Measurements from ENCODE around the gene VRK2.

The VRK2 gene

DNA sequence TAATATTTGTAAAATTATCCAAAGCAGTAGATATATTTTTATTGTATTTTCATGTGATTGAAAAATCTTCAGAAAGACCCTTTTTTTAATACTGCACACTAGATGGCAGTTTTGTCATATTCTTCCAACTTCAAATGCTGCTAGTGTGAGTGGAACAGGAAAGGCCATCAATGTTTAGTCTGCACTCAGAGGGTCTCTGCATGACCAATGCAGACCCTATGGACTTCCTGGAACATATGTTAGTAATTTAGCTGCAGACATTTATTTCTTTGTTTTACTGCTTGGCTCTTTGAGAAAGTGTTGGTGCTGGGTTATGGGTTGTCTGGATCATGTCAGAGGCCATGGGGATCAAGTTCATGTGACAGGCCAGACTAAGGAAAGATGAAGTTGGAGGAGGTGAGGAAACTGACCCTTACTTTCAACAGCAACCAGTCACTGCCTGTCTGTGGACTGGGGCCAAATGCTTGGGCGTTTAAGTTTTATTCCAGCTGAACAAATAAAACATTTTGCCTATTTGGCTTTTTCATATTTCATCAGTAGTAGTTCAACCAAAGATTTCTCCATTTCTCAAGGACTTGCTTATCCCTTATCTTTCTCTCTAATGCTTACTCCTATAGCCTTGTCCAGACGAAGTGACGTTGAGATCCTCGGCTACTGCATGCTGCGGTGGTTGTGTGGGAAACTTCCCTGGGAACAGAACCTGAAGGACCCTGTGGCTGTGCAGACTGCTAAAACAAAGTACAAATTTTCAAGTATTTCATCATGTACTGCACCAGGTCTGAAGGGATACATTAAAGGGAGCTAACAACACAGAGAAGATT is 84.8 kb downstream of the VRK2 start:
- H3K27me3 ChIP-seq (ENCODE audit: insufficient read depth, poor library complexity, severe bottlenecking), result no peaks in the 10 kb centered on the region
- H3K4me1 ChIP-seq (ENCODE audit: insufficient read depth, poor library complexity, severe bottlenecking), result peaks cover 6% of the 10 kb centered on the region
- TF ChIP-seq, protein P1, sequence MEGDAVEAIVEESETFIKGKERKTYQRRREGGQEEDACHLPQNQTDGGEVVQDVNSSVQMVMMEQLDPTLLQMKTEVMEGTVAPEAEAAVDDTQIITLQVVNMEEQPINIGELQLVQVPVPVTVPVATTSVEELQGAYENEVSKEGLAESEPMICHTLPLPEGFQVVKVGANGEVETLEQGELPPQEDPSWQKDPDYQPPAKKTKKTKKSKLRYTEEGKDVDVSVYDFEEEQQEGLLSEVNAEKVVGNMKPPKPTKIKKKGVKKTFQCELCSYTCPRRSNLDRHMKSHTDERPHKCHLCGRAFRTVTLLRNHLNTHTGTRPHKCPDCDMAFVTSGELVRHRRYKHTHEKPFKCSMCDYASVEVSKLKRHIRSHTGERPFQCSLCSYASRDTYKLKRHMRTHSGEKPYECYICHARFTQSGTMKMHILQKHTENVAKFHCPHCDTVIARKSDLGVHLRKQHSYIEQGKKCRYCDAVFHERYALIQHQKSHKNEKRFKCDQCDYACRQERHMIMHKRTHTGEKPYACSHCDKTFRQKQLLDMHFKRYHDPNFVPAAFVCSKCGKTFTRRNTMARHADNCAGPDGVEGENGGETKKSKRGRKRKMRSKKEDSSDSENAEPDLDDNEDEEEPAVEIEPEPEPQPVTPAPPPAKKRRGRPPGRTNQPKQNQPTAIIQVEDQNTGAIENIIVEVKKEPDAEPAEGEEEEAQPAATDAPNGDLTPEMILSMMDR (IDR thresholded peaks at IDR 0.05; ENCODE audit: poor library complexity, severe bottlenecking), result peak; percentile 43
- H3K4me3 ChIP-seq (ENCODE audit: severe bottlenecking), result no peak overlapping the region
- H3K27ac ChIP-seq (ENCODE audit: poor library complexity, severe bottlenecking), result no peak overlapping the region
- H3K36me3 ChIP-seq (ENCODE audit: low read depth), result peaks cover 28% of the 10 kb centered on the region
- H3K9me3 ChIP-seq (ENCODE audit: severe bottlenecking), result no peaks in the 10 kb centered on the region
- DNase-seq (ENCODE audit: low spot score), result no peak
- no peak for ATAC-seq (ENCODE audit: low read depth)

DNA sequence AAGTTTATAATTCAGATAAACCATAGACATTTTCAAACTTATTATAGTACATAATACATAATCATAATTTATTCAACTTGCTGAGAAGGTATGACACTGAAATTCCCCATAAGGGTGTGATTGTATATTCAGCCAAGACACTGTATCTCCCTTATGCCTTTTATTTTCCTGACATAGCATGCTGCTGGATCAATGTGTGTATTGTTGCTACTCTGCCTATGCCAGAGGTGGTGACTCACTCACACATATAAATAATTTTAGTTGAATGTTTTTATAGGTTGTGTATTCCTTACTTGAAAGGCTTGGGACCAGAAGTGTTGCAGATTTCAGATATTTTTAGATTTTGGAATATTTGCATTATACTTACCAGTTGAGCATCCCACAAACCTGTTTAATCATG is 86.8 kb downstream of the VRK2 start:
- no peak for ATAC-seq (ENCODE audit: low read depth)
- Histone ChIP-seq H3K4me3 (ENCODE audit: severe bottlenecking) (no peak overlapping the region), H3K27ac (ENCODE audit: poor library complexity, severe bottlenecking) (no peak overlapping the region), H3K27me3 (ENCODE audit: insufficient read depth, poor library complexity, severe bottlenecking) (no peaks in the 10 kb centered on the region), H3K36me3 (ENCODE audit: low read depth) (peaks cover 35% of the 10 kb centered on the region), H3K9me3 (ENCODE audit: severe bottlenecking) (no peaks in the 10 kb centered on the region), H3K4me1 (ENCODE audit: insufficient read depth, poor library complexity, severe bottlenecking) (peaks cover 10% of the 10 kb centered on the region)
- no peak for DNase-seq (ENCODE audit: low spot score)
- TF ChIP-seq, protein P1 (IDR thresholded peaks at IDR 0.05; ENCODE audit: poor library complexity, severe bottlenecking), result no peak

DNA sequence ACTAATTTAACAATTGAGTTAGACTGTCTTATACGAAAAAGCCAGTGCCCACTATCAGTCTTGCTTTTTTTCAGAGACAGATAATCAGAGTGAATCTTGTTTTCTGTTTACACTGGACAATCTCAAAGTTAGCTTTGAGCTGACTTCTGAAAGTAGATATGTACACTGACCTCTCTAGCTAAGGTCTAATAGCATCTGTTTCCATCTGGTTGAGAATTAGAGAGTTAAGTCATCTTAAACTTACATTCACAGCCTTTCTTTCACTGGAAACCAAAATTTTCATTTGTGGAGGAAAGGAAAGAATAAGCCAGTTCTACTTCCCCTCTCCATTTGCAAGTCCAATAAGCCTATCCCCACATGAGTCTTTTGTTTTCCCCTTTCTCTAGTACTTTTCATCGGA is 89.3 kb downstream of the VRK2 start:
- H3K4me1 ChIP-seq (ENCODE audit: insufficient read depth, poor library complexity, severe bottlenecking), result peaks cover 10% of the 10 kb centered on the region
- ATAC-seq (ENCODE audit: low read depth), result no peak
- no peak overlapping the region for H3K4me3 ChIP-seq (ENCODE audit: severe bottlenecking)
- no peak overlapping the region for H3K27ac ChIP-seq (ENCODE audit: poor library complexity, severe bottlenecking)
- no peak for DNase-seq (ENCODE audit: low spot score)
- H3K9me3 ChIP-seq (ENCODE audit: severe bottlenecking), result no peaks in the 10 kb centered on the region
- peaks cover 37% of the 10 kb centered on the region for H3K36me3 ChIP-seq (ENCODE audit: low read depth)
- no peaks in the 10 kb centered on the region for H3K27me3 ChIP-seq (ENCODE audit: insufficient read depth, poor library complexity, severe bottlenecking)
- TF ChIP-seq, protein P1 (IDR thresholded peaks at IDR 0.05; ENCODE audit: poor library complexity, severe bottlenecking), result no peak

DNA sequence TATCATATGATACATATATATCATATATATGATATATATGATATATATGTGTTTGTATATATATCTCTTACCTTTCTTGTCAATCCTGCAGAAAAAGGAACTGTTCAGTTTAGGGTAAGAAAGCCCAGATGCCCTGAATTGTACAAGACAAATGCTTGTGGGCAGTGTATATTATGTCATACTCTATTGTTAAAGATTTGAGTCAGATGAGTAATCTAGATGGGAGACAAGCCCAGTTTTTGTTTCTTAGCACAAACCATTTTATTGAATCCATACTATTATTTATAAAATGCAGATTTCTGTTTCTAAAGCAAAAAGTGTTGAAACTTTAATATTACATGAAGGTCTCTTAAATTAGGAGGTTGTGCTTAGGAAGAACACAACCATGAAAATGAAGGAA is 90.6 kb downstream of the VRK2 start:
- Histone ChIP-seq H3K9me3 (ENCODE audit: severe bottlenecking) (no peaks in the 10 kb centered on the region), H3K27me3 (ENCODE audit: insufficient read depth, poor library complexity, severe bottlenecking) (no peaks in the 10 kb centered on the region), H3K4me3 (ENCODE audit: severe bottlenecking) (no peak overlapping the region), H3K4me1 (ENCODE audit: insufficient read depth, poor library complexity, severe bottlenecking) (peaks cover 3% of the 10 kb centered on the region), H3K27ac (ENCODE audit: poor library complexity, severe bottlenecking) (no peak overlapping the region), H3K36me3 (ENCODE audit: low read depth) (peaks cover 37% of the 10 kb centered on the region)
- DNase-seq (ENCODE audit: low spot score) (no peak), ATAC-seq (ENCODE audit: low read depth) (peak; percentile 73)
- TF ChIP-seq, protein P1 (IDR thresholded peaks at IDR 0.05; ENCODE audit: poor library complexity, severe bottlenecking), result no peak

DNA sequence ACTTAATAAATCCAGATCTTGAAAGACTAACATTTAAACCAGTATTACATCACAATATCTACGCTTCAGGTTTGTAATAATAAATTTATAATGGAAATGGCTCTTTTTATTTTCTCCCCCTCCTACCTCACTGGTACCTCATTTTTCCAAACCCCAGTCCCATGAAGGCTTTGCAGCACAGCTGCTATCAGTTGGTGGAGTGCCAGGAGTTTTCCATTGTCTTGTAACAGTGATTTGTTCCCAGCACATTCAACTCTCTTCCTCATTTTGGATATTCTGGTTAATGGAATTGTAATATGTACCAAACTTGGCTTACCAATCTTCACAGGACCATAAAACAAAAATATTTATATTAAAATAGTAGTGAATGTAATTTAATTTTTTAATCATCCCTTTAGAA is 91.2 kb downstream of the VRK2 start:
- TF ChIP-seq, protein P1 (IDR thresholded peaks at IDR 0.05; ENCODE audit: poor library complexity, severe bottlenecking), result no peak
- no peak overlapping the region for H3K4me3 ChIP-seq (ENCODE audit: severe bottlenecking)
- ATAC-seq (ENCODE audit: low read depth) (no peak), DNase-seq (ENCODE audit: low spot score) (no peak)
- H3K27me3 ChIP-seq (ENCODE audit: insufficient read depth, poor library complexity, severe bottlenecking), result no peaks in the 10 kb centered on the region
- H3K27ac ChIP-seq (ENCODE audit: poor library complexity, severe bottlenecking), result no peak overlapping the region
- H3K9me3 ChIP-seq (ENCODE audit: severe bottlenecking), result no peaks in the 10 kb centered on the region
- peaks cover 3% of the 10 kb centered on the region for H3K4me1 ChIP-seq (ENCODE audit: insufficient read depth, poor library complexity, severe bottlenecking)
- H3K36me3 ChIP-seq (ENCODE audit: low read depth), result peaks cover 30% of the 10 kb centered on the region

Data from RWPE2 (cell line).